ENCODE results near the gene EYS. TPM values are rescaled to one million over a fixed set of nuclear protein-coding genes. Genes with fewer than 3 reads are reported as not detected.

The EYS gene
- total RNA-seq, 1 donor from 2014 or later, result 0.08 TPM

GRCh38 chr6:63674635-63675034 lies 2032.4 kb downstream of the EYS start:
- no peaks in the 10 kb centered on the region for H3K36me3 ChIP-seq
- no peaks in the 10 kb centered on the region for H3K27me3 ChIP-seq (ENCODE audit: low read depth)
- H3K9me3 ChIP-seq (replicated peaks), result no peaks in the 10 kb centered on the region
- no peak for DNase-seq
- H3K4me1 ChIP-seq, result peaks cover 63% of the 10 kb centered on the region
- no peak for TF ChIP-seq CTCF (IDR thresholded peaks at IDR 0.05; ENCODE audit: borderline replicate concordance)
- H3K4me3 ChIP-seq, result no peak overlapping the region
- no peak overlapping the region for H3K27ac ChIP-seq (replicated peaks)
- intact Hi-C loops (cut with micrococcal nuclease), result no loop called here

DNA sequence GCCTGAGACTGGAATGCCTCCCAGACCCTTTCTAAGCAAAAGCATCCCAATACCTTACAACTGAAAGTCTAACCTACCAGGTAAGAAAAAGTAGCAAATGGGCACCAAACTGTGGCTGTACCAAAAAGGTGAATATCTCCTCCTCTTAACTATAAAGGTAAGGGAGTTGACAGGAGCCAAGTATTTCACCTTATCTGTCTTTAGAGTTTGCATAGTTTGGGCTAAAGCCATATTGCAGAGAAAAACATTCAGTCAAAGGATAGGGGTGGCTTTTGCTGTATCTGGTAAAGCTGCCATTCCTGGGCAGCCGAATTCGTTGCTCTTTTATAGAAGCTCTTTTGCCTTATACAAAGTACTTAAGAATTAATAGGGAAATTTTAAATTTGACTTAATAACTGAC lies 2033.3 kb downstream of the EYS start:
- no peak overlapping the region for H3K27ac ChIP-seq (replicated peaks)
- H3K4me1 ChIP-seq, result peaks cover 62% of the 10 kb centered on the region
- DNase-seq, result no peak
- H3K36me3 ChIP-seq, result no peaks in the 10 kb centered on the region
- intact Hi-C loops (cut with micrococcal nuclease), result no loop called here
- H3K27me3 ChIP-seq (ENCODE audit: low read depth), result no peaks in the 10 kb centered on the region
- no peak overlapping the region for H3K4me3 ChIP-seq
- no peaks in the 10 kb centered on the region for H3K9me3 ChIP-seq (replicated peaks)
- TF ChIP-seq CTCF (IDR thresholded peaks at IDR 0.05; ENCODE audit: borderline replicate concordance), result no peak

DNA sequence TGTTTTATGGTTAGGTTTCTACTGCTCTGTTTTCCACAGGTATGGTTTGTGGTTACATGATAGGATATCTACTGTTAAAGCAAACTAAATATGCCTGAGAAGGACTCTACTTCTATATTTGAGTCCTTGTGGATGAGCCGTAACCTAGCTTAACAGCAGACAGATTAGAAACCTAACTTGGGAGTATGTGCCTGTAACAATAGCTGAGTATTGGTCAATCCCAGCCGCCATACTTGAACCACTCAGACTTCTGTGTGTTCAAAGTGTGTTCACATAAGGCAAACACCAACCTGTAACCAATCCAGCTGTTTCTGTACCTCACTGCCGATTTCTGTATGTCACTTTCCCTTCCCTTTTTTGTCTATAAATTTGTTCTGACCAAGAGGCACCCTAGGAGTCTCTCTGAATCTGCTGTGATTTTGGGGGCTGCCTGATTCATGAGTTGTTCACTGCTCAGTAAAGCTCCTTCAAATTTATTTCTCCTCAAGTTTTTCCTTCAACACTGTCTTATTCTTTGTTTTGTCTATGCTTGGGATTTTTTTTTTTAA lies 2034.4 kb downstream of the EYS start:
- Histone ChIP-seq H3K27ac (replicated peaks) (no peak overlapping the region), H3K9me3 (replicated peaks) (no peaks in the 10 kb centered on the region), H3K27me3 (ENCODE audit: low read depth) (no peaks in the 10 kb centered on the region), H3K4me1 (peaks cover 70% of the 10 kb centered on the region), H3K36me3 (no peaks in the 10 kb centered on the region), H3K4me3 (no peak overlapping the region)
- TF ChIP-seq CTCF (IDR thresholded peaks at IDR 0.05; ENCODE audit: borderline replicate concordance), result no peak
- intact Hi-C loops (cut with micrococcal nuclease), result no loop called here
- DNase-seq, result no peak

GRCh38 chr6:63671098-63671754 lies 2035.8 kb downstream of the EYS start:
- Histone ChIP-seq H3K4me1 (peaks cover 57% of the 10 kb centered on the region), H3K9me3 (replicated peaks) (no peaks in the 10 kb centered on the region), H3K36me3 (no peaks in the 10 kb centered on the region), H3K27me3 (ENCODE audit: low read depth) (no peaks in the 10 kb centered on the region), H3K27ac (replicated peaks) (no peak overlapping the region), H3K4me3 (no peak overlapping the region)
- TF ChIP-seq CTCF (IDR thresholded peaks at IDR 0.05; ENCODE audit: borderline replicate concordance), result no peak
- intact Hi-C loops (cut with micrococcal nuclease), result no loop called here
- no peak for DNase-seq

Data from left ventricle myocardium inferior (tissue), 1 donor.